GM12874 (cell line): ENCODE measurements around the gene MAML2.
A peak's percentile ranks its signal among the peaks of the same experiment; 100 is the strongest.

Experiments used
- CTCF ChIP-seq: IDR thresholded peaks from 2 replicates; pipeline ENCODE4 v1.5.1; 2011; ENCODE audit warnings: low read depth, mild to moderate bottlenecking, control low read depth, low read length, moderate library complexity; ENCODE audit not compliant: insufficient read depth

Gene MAML2

GRCh38 chr11:96015906-96016565 is 327.0 kb downstream of the MAML2 start:
- TF ChIP-seq CTCF, result no peak

- no peak for TF ChIP-seq CTCF
Observed at GRCh38 chr11:96014217-96014616, 328.8 kb downstream of the MAML2 start.

- no peak for TF ChIP-seq CTCF
Observed at GRCh38 chr11:96013461-96014213, 329.4 kb downstream of the MAML2 start.

- TF ChIP-seq CTCF, result peak; percentile 86
Observed at GRCh38 chr11:96012086-96012824, 330.7 kb downstream of the MAML2 start.

- TF ChIP-seq CTCF, result no peak
Observed at GRCh38 chr11:96010683-96011082, 332.3 kb downstream of the MAML2 start.

GRCh38 chr11:96008161-96008720 is 334.8 kb downstream of the MAML2 start:
- TF ChIP-seq CTCF, result no peak

GRCh38 chr11:96006037-96006436 is 337.0 kb downstream of the MAML2 start:
- no peak for TF ChIP-seq CTCF
